ENCODE results near the gene IFNLR1. TPM values are rescaled to one million over a fixed set of nuclear protein-coding genes. Genes with fewer than 3 reads are reported as not detected.

Gene IFNLR1
- total RNA-seq, 1 experiment from 2014 or later, result 9.6 TPM

DNA sequence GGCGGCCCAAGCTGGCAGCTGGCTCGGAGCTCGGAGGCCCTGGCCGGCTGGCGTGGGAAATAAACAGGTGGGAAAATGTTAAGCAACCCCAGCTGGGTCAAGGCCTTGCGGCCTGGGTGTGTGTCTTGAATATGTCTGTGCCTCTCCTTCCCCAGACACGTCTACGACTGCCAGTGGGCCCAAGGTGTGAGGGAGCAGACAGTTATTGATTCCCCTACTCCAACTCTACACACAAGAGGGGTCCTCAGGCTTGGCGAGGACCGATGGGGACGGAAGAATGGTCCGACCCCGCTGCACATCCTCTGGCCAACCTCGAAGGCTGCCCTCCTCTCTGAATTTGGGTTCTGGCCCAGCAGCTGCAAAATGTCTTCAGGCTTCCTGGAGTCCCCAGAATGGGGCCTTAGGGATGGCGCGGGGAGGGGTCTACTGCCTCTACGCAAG, 46.3 kb downstream of the IFNLR1 start:
- Histone ChIP-seq H3K9ac (ENCODE audit: extremely low read depth, insufficient read length, low read length) (no peak overlapping the region), H3K9me3 (ENCODE audit: control insufficient read depth, low read depth, low read length) (no peaks in the 10 kb centered on the region), H2BK120ac (ENCODE audit: low read depth, low read length, poor library complexity, severe bottlenecking) (no peak overlapping the region), H3K23ac (ENCODE audit: insufficient read length, low read depth, low read length) (no peak overlapping the region), H3K14ac (ENCODE audit: insufficient read depth, low read length) (no peak overlapping the region), H3K79me2 (ENCODE audit: insufficient read depth, low read length) (no peaks in the 10 kb centered on the region), H3K56ac (ENCODE audit: insufficient read length, low read depth, low read length) (no peak overlapping the region), H3K27me3 (ENCODE audit: insufficient read depth, low read length) (no peaks in the 10 kb centered on the region), H2BK12ac (ENCODE audit: insufficient read length, low read depth, low read length) (no peak overlapping the region), H4K5ac (ENCODE audit: insufficient read length, low read depth, low read length) (no peak overlapping the region), H3K4ac (ENCODE audit: low read depth, low read length) (no peak overlapping the region), H4K8ac (replicated peaks; ENCODE audit: insufficient read length, low read depth, low read length) (no peak overlapping the region), H3K23me2 (ENCODE audit: insufficient read length, low read depth, low read length, poor library complexity, severe bottlenecking) (no peaks in the 10 kb centered on the region), H3K27ac (ENCODE audit: insufficient read length, low read depth, low read length) (no peak overlapping the region), H2BK15ac (ENCODE audit: low read depth, low read length) (no peak overlapping the region), H3K4me1 (ENCODE audit: insufficient read depth, low read length) (0 out of 2 replicates have a peak, but pooled peaks cover 2% of the 10 kb centered on the region), H3K4me2 (ENCODE audit: insufficient read depth, insufficient read length, low read length) (no peak overlapping the region), H4K91ac (ENCODE audit: insufficient read length, low read depth, low read length) (no peak overlapping the region), H4K20me1 (ENCODE audit: control insufficient read depth, insufficient read depth, insufficient read length) (no peaks in the 10 kb centered on the region), H2BK5ac (ENCODE audit: insufficient read length, low read length) (no peak overlapping the region), H3K18ac (ENCODE audit: insufficient read length, low read depth, low read length) (no peak overlapping the region), H3T11ph (ENCODE audit: low read length) (no peak overlapping the region), H2BK20ac (ENCODE audit: low read depth, low read length, poor library complexity, severe bottlenecking) (no peak overlapping the region), H2AFZ (ENCODE audit: low read length) (no peak overlapping the region), H2AK5ac (ENCODE audit: insufficient read length, low read length) (no peak overlapping the region), H3K79me1 (ENCODE audit: insufficient read depth, low read depth, low read length, poor library complexity, severe bottlenecking) (no peaks in the 10 kb centered on the region)
- Mint-ChIP-seq H3K4me3 (no peak overlapping the region), H3K4me1 (peaks cover 4 to 9% of the 10 kb centered on the region in 2 experiments; a peak in 3 of 4 replicates), H3K9me3 (no peaks in the 10 kb centered on the region), H3K36me3 (ENCODE audit: insufficient read depth in 1 of 3, low read depth in 3 of 3) (no peaks in the 10 kb centered on the region), H3K27me3 (ENCODE audit: low read depth) (peaks cover 6% of the 10 kb centered on the region), H3K27ac (no peak overlapping the region)
- no CpG with 5 or more reads among the region's 17 CpGs for WGBS (ENCODE audit: extremely low coverage, insufficient read length, low lambda C conversion rate)
- no peak for DNase-seq
- TF ChIP-seq, protein P1, sequence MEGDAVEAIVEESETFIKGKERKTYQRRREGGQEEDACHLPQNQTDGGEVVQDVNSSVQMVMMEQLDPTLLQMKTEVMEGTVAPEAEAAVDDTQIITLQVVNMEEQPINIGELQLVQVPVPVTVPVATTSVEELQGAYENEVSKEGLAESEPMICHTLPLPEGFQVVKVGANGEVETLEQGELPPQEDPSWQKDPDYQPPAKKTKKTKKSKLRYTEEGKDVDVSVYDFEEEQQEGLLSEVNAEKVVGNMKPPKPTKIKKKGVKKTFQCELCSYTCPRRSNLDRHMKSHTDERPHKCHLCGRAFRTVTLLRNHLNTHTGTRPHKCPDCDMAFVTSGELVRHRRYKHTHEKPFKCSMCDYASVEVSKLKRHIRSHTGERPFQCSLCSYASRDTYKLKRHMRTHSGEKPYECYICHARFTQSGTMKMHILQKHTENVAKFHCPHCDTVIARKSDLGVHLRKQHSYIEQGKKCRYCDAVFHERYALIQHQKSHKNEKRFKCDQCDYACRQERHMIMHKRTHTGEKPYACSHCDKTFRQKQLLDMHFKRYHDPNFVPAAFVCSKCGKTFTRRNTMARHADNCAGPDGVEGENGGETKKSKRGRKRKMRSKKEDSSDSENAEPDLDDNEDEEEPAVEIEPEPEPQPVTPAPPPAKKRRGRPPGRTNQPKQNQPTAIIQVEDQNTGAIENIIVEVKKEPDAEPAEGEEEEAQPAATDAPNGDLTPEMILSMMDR (conservative IDR thresholded peaks at IDR 0.05), result no peak

Data from H9 (cell line).